Neural crest cell (in vitro differentiated cells): ENCODE results near the gene SEMA4B. TPM values are rescaled to one million over a fixed set of nuclear protein-coding genes. Genes with fewer than 3 reads are reported as not detected.

Experiments
- DNase-seq: peaks from one replicate; pipeline ENCODE4 v3.0.0; 2021; ENCODE audit warnings: low read depth, mixed read lengths, low spot score
- H3K27ac Mint-ChIP-seq: one replicate; pipeline ENCODE4 v1.8.0; 2021; ENCODE audit warnings: mild to moderate bottlenecking, mixed read lengths; ENCODE audit not compliant: unreplicated experiment
- H3K27me3 Mint-ChIP-seq: 2 replicates; pipeline ENCODE4 v1.8.0; 2021; ENCODE audit warnings: low read depth, mild to moderate bottlenecking, mixed read lengths
- H3K36me3 Mint-ChIP-seq: 2 replicates; pipeline ENCODE4 v1.8.0; 2021; ENCODE audit warnings: low read depth, mild to moderate bottlenecking, mixed read lengths
- H3K4me1 Mint-ChIP-seq: 2 replicates; pipeline ENCODE4 v1.8.0; 2021; ENCODE audit warnings: mixed read lengths
- H3K4me3 Mint-ChIP-seq: one replicate; pipeline ENCODE4 v1.8.0; 2021; ENCODE audit warnings: mild to moderate bottlenecking, mixed read lengths
- H3K9me3 Mint-ChIP-seq: 2 replicates; pipeline ENCODE4 v1.8.0; 2021; ENCODE audit warnings: mixed read lengths
- CTCF ChIP-seq: fragments of 200-600 bp; sonication (generic); conservative IDR thresholded peaks from 2 replicates; pipeline ENCODE4 v1.5.0; 2021; ENCODE audit warnings: antibody characterized with exemption, mild to moderate bottlenecking
- total RNA-seq: library from RNA; stranded (reverse); gene quantifications from 2 replicates; pipeline ENCODE4 v1.2.1, GENCODE V29; 2021

The SEMA4B gene
- total RNA-seq, 1 donor from 2014 or later: 26.3 TPM

GRCh38 chr15:90230071-90230494 lies 29.0 kb downstream of the SEMA4B start:
- H3K9me3 Mint-ChIP-seq: no peaks in the 10 kb centered on the region
- peaks cover 5% of the 10 kb centered on the region for H3K36me3 Mint-ChIP-seq
- no peak for TF ChIP-seq CTCF
- H3K4me1 Mint-ChIP-seq: peaks cover 14% of the 10 kb centered on the region
- H3K4me3 Mint-ChIP-seq: peak overlapping the region; percentile 31
- H3K27me3 Mint-ChIP-seq: no peaks in the 10 kb centered on the region
- H3K27ac Mint-ChIP-seq: no peak overlapping the region
- DNase-seq: no peak

- Mint-ChIP-seq H3K4me1 (peaks cover 15% of the 10 kb centered on the region), H3K4me3 (peak overlapping the region; percentile 31), H3K9me3 (no peaks in the 10 kb centered on the region), H3K27ac (no peak overlapping the region), H3K27me3 (no peaks in the 10 kb centered on the region), H3K36me3 (peaks cover 5% of the 10 kb centered on the region)
- DNase-seq: no peak
- TF ChIP-seq CTCF: no peak
Observed at GRCh38 chr15:90230610-90231009, 29.5 kb downstream of the SEMA4B start.

- DNase-seq: no peak
- no peak for TF ChIP-seq CTCF
- Mint-ChIP-seq H3K9me3 (no peaks in the 10 kb centered on the region), H3K4me3 (peak overlapping the region; percentile 83), H3K36me3 (peaks cover 5% of the 10 kb centered on the region), H3K27me3 (no peaks in the 10 kb centered on the region), H3K4me1 (peaks cover 15% of the 10 kb centered on the region), H3K27ac (no peak overlapping the region)
Observed at GRCh38 chr15:90231028-90232017, 30.2 kb downstream of the SEMA4B start.

GRCh38 chr15:90232196-90232595 lies 31.1 kb downstream of the SEMA4B start:
- Mint-ChIP-seq H3K4me3 (peak overlapping the region; percentile 81), H3K4me1 (peaks cover 15% of the 10 kb centered on the region), H3K27ac (no peak overlapping the region), H3K9me3 (no peaks in the 10 kb centered on the region), H3K36me3 (peaks cover 5% of the 10 kb centered on the region), H3K27me3 (no peaks in the 10 kb centered on the region)
- TF ChIP-seq CTCF: no peak
- DNase-seq: no peak

- Mint-ChIP-seq H3K9me3 (no peaks in the 10 kb centered on the region), H3K4me1 (peaks cover 15% of the 10 kb centered on the region), H3K27ac (no peak overlapping the region), H3K4me3 (peak overlapping the region; percentile 81), H3K27me3 (no peaks in the 10 kb centered on the region), H3K36me3 (peaks cover 5% of the 10 kb centered on the region)
- DNase-seq: no peak
- no peak for TF ChIP-seq CTCF
Observed at GRCh38 chr15:90232941-90233386, 31.8 kb downstream of the SEMA4B start.
